Nucleus accumbens (tissue), 56 donors: ENCODE measurements around the gene FOXO3.
"Not testable (repeated sequence)": the region's sequence is repeated elsewhere in the genome, so short reads cannot be mapped to it uniquely, and the experiment has no call there.

Experiments used
- DNase-seq, 56 donors: peaks; one replicate each; lab custom pipeline; 2025; lab: John Stamatoyannopoulos, UW

The FOXO3 gene

GRCh38 chr6:108555399-108556052 lies 5.2 kb upstream of the FOXO3 start:
- DNase-seq = no peak

- no peak for DNase-seq
Measured at GRCh38 chr6:108556250-108556649, 4.5 kb upstream of the FOXO3 start.

- peak in 8 of 56 donors; percentile 43 to 61 (median 51) for DNase-seq
Measured at GRCh38 chr6:108556866-108557493, 3.7 kb upstream of the FOXO3 start.

GRCh38 chr6:108557494-108558371 lies 3.0 kb upstream of the FOXO3 start:
- DNase-seq = peak in 41 of 56 donors; percentile 39 to 93 (median 85)

- DNase-seq = peak; percentile 83 to 99 (median 97)
Measured at GRCh38 chr6:108558372-108559096, 2.2 kb upstream of the FOXO3 start.

DNA sequence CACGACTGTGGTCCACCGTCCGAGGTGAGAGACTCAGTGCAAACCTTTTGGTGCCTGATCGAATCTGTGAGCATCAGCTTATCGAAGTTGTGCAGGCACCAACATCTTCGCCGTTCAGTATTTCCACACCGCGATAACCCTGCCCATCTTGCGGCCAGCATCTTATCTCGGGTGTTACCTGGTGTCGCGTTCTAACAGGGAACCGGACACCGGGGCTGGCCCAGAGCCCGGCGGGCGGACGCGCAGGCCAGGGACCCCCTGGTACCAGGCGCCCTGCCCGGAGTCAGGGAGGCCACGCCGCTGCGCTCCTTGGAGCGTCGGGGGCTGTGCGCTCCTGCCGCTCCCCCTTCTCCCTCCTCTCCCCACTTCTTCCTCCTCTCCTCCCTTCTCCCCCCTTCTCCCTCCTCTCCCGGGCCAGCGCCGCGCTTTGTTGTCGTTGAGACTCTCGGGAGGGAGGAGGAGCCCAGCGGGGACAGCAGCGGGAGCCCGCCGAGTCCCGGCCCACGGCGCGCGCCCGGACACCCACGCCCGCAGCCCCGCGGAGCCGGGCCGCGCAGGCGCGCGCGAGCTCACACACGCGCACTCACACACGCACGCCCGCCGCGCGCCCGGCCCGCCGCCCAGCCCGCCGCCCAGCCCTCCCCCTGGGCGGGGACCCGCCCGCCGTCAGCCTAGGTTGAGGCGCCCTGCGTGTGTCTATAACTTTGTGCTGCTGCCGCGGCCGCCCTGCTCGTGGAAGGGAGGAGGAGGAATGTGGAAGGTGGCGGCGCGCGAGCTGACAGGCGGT lies 1.4 kb upstream of the FOXO3 start:
- DNase-seq = peak; percentile 55 to 99 (median 94)

GRCh38 chr6:108559884-108560462 lies 744 bp upstream of the FOXO3 start:
- DNase-seq = peak in 25 of 56 donors; percentile 34 to 85 (median 71)

- not testable (repeated sequence) for DNase-seq
Measured at GRCh38 chr6:108561309-108561647, 561 bp downstream of the FOXO3 start.

DNA sequence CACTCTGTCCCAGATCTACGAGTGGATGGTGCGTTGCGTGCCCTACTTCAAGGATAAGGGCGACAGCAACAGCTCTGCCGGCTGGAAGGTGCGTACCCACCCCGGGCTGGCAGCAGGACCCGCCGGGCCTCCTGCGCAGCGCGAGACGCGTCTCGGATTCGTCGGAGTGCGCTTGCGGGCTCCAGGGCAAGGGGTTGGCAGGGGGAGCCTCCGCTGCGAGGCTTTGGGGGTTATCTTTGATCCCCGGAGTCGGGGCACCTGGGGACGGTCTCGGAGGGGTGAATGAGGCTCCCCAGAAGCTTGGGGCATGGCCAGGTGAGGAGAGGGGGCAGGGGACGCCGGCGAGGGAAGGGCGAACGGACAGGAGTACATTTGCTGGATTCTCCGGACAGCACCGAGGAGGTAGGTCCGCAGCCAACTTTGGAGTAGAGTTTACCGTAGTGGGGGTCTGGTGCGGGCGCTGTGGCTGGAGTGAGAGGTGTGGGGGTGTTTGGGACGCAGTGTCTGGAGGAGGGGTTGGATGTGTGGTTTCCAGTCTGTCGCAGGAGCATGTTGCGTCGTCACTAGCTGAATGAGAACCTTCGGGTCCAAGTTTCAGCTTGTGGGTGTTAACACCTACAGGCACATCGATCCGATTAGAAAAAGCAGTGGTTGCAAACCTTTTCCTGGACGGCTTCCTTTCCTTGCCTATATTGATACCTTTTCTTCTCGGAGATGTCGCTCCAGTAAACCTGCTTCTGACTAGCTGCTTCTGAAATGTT lies 1.2 kb downstream of the FOXO3 start:
- peak in 19 of 56 donors; percentile 11 to 56 (median 27) for DNase-seq

DNA sequence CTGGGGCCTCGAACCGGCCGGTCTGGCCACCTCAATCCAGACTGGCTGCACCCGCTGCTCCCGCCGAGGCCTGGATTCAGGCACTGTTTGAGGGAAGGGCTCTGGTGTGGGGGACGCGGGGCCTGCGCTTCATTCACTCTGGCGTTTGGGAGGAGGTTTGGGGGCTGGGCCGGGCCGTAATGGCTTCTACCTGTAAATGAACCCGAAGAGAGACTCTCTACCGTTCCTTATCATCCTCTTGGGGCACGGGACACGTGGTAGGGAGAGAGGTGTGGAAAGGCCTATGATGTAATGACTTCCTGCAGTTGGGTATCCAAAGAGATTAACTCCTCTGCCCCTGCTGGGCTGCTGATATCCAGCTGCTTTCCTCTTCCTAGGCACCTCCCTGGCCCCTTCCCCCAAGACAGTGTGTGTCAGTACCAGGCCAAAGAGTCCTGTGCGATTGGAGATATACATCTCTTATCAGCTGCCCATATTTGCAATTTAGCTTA lies 1.8 kb downstream of the FOXO3 start:
- peak in 42 of 56 donors; percentile 7 to 72 (median 36) for DNase-seq

DNA sequence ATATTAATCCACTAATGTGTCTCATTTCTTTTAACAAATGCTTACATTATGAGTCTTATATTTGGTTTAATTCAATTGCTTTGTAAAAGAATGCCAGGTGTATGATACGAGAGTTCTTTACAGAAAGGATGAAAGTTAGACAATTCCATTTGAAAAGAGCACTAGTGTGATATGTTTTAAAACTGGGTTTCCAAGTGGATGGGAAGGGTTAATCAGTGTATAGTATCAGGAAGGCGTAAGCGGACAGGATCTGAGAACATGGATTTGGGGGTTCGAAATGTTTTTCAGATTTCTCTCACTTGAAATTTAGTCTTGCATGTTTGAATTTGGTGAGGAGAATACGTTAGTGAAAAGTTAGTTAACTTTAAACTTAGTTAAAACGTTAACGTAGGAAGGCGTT lies 2.6 kb downstream of the FOXO3 start:
- DNase-seq = no peak

- DNase-seq = no peak
Measured at GRCh38 chr6:108564178-108564577, 3.5 kb downstream of the FOXO3 start.

DNA sequence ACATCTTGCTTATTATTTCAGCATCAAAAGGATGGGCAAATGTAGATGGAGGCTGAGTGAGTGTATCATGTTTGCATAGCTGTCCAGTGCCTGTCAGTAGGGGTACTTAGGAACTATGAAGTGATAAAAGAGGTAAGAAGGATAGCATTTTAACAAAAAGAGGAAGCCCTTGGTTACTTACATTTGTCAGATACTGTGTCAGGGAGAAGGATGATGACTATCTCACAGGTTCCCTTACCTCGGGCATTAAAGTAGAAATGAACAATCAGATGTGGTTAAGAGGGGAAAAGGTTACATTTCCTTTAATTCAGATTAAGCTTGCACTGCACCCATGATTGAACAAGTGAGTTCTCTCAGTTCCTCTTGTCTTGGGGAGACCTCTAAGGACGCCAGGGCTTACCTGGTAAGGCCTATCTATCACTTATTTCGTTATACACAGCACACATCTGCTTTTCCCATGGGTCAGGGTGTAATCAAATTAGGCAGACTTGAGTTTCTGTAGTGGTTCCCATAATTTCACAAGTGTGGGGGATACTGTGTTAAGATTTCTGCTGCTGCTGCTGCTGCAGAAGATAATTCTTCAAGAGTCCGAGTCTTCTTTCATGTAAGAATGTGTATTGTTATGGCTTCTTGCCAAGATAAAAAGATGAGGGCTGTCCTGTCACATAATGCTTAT lies 4.5 kb downstream of the FOXO3 start:
- no peak for DNase-seq

GRCh38 chr6:108565893-108566292 lies 5.2 kb downstream of the FOXO3 start:
- no peak for DNase-seq

- no peak for DNase-seq
Measured at GRCh38 chr6:108566406-108566805, 5.7 kb downstream of the FOXO3 start.

GRCh38 chr6:108568101-108568500 lies 7.4 kb downstream of the FOXO3 start:
- no peak for DNase-seq

DNA sequence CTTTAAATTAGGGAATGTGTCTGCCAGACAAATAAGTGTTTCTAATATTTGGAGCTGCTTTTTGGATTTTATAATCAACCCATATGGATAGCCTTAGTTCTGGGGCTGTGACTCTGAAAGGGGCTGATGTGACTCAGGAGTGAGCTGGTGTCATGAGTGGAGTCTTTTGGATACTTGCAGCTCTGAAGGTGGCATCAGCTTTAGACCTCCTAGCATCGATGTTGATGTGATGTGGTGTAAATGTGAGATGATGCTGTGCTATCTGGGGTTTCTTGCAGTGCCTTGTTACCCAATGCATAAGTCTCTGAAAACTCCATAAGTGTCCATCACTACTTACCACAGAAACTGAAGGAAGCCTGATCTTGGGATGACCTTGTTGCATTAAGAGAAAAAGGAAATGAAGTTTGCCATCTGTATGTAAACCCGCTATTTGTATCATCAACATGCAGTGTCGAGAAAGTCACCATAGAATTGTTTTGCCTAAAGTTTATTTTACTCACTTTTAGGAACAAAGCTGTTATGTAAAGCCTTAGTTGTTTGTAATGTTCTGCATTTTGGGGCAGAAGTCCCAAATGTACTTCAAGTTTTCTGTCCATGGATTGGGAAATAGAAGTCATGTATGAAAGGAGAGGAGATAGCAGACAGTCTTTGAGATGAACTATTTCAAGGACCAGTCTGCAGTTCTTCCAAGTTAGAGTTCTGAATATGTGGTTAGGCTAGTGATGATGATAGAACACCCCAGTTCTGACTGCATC lies 8.0 kb downstream of the FOXO3 start:
- DNase-seq = no peak
